GM12878 (cell line): ENCODE measurements around the gene SBF2. TPM values are rescaled to one million over a fixed set of nuclear protein-coding genes. Genes with fewer than 3 reads are reported as not detected.

Experiments
- ATAC-seq: fragments of 200-7000 bp; cut with Tn5 transposase; 3 replicates; pipeline ENCODE4 v1.9.1; 2020; ENCODE audit warnings: mild to moderate bottlenecking, moderate library complexity
- BruUV-seq: library from RNA; stranded (reverse); fragments of 400-500 nt; replicated peaks from 2 replicates; lab custom pipeline; 2021; lab: Mats Ljungman, UMichigan
- CTCF ChIA-PET: fragments of 300-600 bp; sonication (Branson Sonifier 250); formaldehyde crosslinking; extraction: SDS; loops from one replicate; lab custom pipeline; 2021; ENCODE audit warnings: inconsistent platforms; lab: Yijun Ruan, JAX
- POLR2A ChIA-PET: fragments of 350-600 bp; formaldehyde crosslinking; extraction: SDS; loops from one replicate; lab custom pipeline; 2021; ENCODE audit warnings: inconsistent platforms; lab: Charles Lee
- RAD21 ChIA-PET: fragments of 300-600 bp; sonication (Branson Sonifier 250); formaldehyde crosslinking; loops from one replicate; lab custom pipeline; 2023; ENCODE audit warnings: antibody characterized with exemption; ENCODE audit not compliant: unreplicated experiment; lab: Charles Lee
- SMC1A ChIA-PET: fragments of 300-600 bp; sonication (Branson Sonifier 250); formaldehyde crosslinking; loops from one replicate; lab custom pipeline; 2023; ENCODE audit not compliant: unreplicated experiment, uncharacterized antibody; lab: Charles Lee
- DNase-seq: peaks from one replicate; pipeline ENCODE4 v3.0.0-alpha.2; 2011; ENCODE audit warnings: low read depth, low spot score
- FAIRE-seq: peaks from 3 replicates; lab custom pipeline; 2011; peaks lifted over from hg19 to GRCh38; lab: Jason Lieb, UNC
- H2AFZ ChIP-seq: 2 replicates; pipeline ENCODE4 v1.6.0; 2011; ENCODE audit warnings: low read depth, low read length, control low read depth; ENCODE audit not compliant: control insufficient read depth
- H3K27ac ChIP-seq: 2 replicates; pipeline ENCODE4 v1.5.1; 2011; ENCODE audit warnings: control low read depth; ENCODE audit not compliant: control insufficient read depth, insufficient read depth
- H3K27me3 ChIP-seq, 2 experiments: replicated peaks in 1 of 2; 2 replicates each; pipeline versions ENCODE4 v1.6.0 to v1.6.1; 2011; ENCODE audit warnings: low read length in 1 of 2; ENCODE audit not compliant: control insufficient read depth in 2 of 2, insufficient read depth in 2 of 2
- H3K36me3 ChIP-seq, 2 experiments: 2 replicates each; pipeline ENCODE4 v1.5.1; 2011; ENCODE audit warnings: low read length in 1 of 2; ENCODE audit not compliant: control insufficient read depth in 2 of 2, insufficient read depth in 2 of 2
- H3K4me1 ChIP-seq: 2 replicates; pipeline ENCODE4 v1.6.1; 2011; ENCODE audit warnings: mild to moderate bottlenecking, low read length, moderate library complexity, mixed read lengths; ENCODE audit not compliant: control insufficient read depth, insufficient read depth
- H3K4me2 ChIP-seq: 2 replicates; pipeline ENCODE4 v1.6.0; 2011; ENCODE audit warnings: control low read depth; ENCODE audit not compliant: control insufficient read depth, insufficient read depth
- H3K4me3 ChIP-seq: fragments of 200-600 bp; sonication (generic); 2 replicates; pipeline ENCODE4 v1.5.1; 2016
- H3K79me2 ChIP-seq: 2 replicates; pipeline ENCODE4 v1.6.0; 2011; ENCODE audit warnings: low read length; ENCODE audit not compliant: control insufficient read depth, insufficient read depth
- H3K9ac ChIP-seq: 2 replicates; pipeline ENCODE4 v1.8.0; 2011; ENCODE audit warnings: low read length, control low read depth, mixed read lengths; ENCODE audit not compliant: control insufficient read depth, insufficient read depth
- H3K9me3 ChIP-seq: replicated peaks from 3 replicates; pipeline ENCODE4 v1.5.1; 2011; ENCODE audit warnings: mild to moderate bottlenecking, low read length; ENCODE audit not compliant: control insufficient read depth, insufficient read depth
- H4K20me1 ChIP-seq: 2 replicates; pipeline ENCODE4 v1.6.0; 2011; ENCODE audit not compliant: control insufficient read depth, insufficient read depth
- CHD1 ChIP-seq: IDR thresholded peaks from 2 replicates; pipeline ENCODE4 v1.6.1; 2012; ENCODE audit warnings: low read depth, low read length, improper control_type of control experiment
- CREM ChIP-seq: IDR thresholded peaks from 2 replicates; pipeline ENCODE4 v1.6.1; 2014; ENCODE audit warnings: antibody characterized with exemption, low read depth
- ETV6 ChIP-seq, 2 experiments: fragments of 450-650 bp in 1 of 2; IDR thresholded peaks in 1 of 2; conservative IDR thresholded peaks in 1 of 2; 2 replicates each; pipeline ENCODE4 v1.6.1; 2014; ENCODE audit warnings: antibody characterized with exemption in 1 of 2, borderline replicate concordance in 1 of 2, low read depth in 1 of 2, mild to moderate bottlenecking in 1 of 2, moderate library complexity in 1 of 2
- EZH2 ChIP-seq: IDR thresholded peaks from 2 replicates; pipeline ENCODE4 v1.6.1; 2012; ENCODE audit warnings: low read depth, mild to moderate bottlenecking, control low read depth, inconsistent platforms, low read length, borderline replicate concordance; ENCODE audit not compliant: control insufficient read depth
- NBN ChIP-seq: fragments of 450-650 bp; IDR thresholded peaks from 2 replicates; pipeline ENCODE4 v1.6.1; 2016
- NKRF ChIP-seq: fragments of 450-650 bp; conservative IDR thresholded peaks from 2 replicates; pipeline ENCODE4 v1.6.1; 2017; ENCODE audit warnings: mild to moderate bottlenecking, moderate library complexity
- PRDM15 ChIP-seq: fragments of 450-650 bp; formaldehyde crosslinking; IDR thresholded peaks from 2 replicates; pipeline ENCODE4 v1.4.0; 2020; ENCODE audit warnings: mild to moderate bottlenecking, moderate library complexity
- SIX5 ChIP-seq: IDR thresholded peaks from 2 replicates; pipeline ENCODE4 v1.6.1; 2011; ENCODE audit warnings: mild to moderate bottlenecking, low read depth, low read length, moderate library complexity; ENCODE audit not compliant: severe bottlenecking
- ZBTB40 ChIP-seq: fragments of 450-650 bp; IDR thresholded peaks from 2 replicates; pipeline ENCODE4 v1.6.1; 2016; ENCODE audit warnings: mild to moderate bottlenecking, moderate library complexity, borderline replicate concordance
- ZZZ3 ChIP-seq: IDR thresholded peaks from 2 replicates; pipeline ENCODE4 v1.6.1; 2011; ENCODE audit warnings: low read depth; ENCODE audit not compliant: control insufficient read depth, insufficient read length
- WGBS: methylation state at CpG from one replicate; pipeline ENCODE4 v1.1.6; 2016; ENCODE audit warnings: low lambda C conversion rate; ENCODE audit not compliant: insufficient replicate concordance, insufficient coverage; ENCODE audit errors: missing lambda C conversion rate; 5-methylcytosine and 5-hydroxymethylcytosine counted together
- in situ Hi-C: fragments of 300-500 bp; cut with MboI; formaldehyde crosslinking; loops from 9 replicates; pipeline ENCODE4 v1.14.3; 2018; ENCODE audit warnings: mixed read lengths
- intact Hi-C: fragments of 100-400 bp; cut with micrococcal nuclease; formaldehyde crosslinking; loops from one replicate; pipeline ENCODE4 v1.14.2; 2022; ENCODE audit not compliant: unreplicated experiment
- polyA plus RNA-seq, 11 experiments: library from polyadenylated mRNA; depleted of rRNA in 4 of 11; unstranded in 6 of 11; stranded (reverse) in 5 of 11; fragments of >200 nt; fragmentation: Nextera tagmentation in 4 of 11; fragmentation: Illumina TruSeq in 1 of 11; extraction: Ambion mirVana in 4 of 11; extraction: Trizol in 1 of 11; gene quantifications; 1 replicate in 1 of 11; 2 replicates in 10 of 11; pipeline versions ENCODE4 v1.2.1 to v1.2.3, GENCODE V29; 2011 to 2016; ENCODE audit warnings: inconsistent platforms in 2 of 11, missing spikeins in 2 of 11, low read depth in 1 of 11
- total RNA-seq, 4 experiments: library from RNA; depleted of rRNA in 3 of 4; stranded (reverse); fragments of >200 nt in 3 of 4; fragmentation: Illumina TruSeq in 1 of 4; extraction: Trizol in 1 of 4; gene quantifications; 2 replicates each; pipeline versions ENCODE4 v1.2.1 to v1.2.3, GENCODE V29; 2013 to 2021

Gene SBF2
- total and polyA plus RNA-seq, 10 of the 15 experiments (the other 5 are each of a cell fraction or from before 2014, with no cell fraction given): 0.24 to 2.3 (median 1.1) TPM

GRCh38 chr11:10236840-10237239 is 57.2 kb downstream of the SBF2 start (continued):
- TF ChIP-seq ZBTB40 (no peak), PRDM15 (CRISPR knock-in tag) (no peak), SIX5 (no peak)

GRCh38 chr11:10233581-10233980 is 60.4 kb downstream of the SBF2 start:
- H3K9ac ChIP-seq: no peak overlapping the region
- POLR2A ChIA-PET: interaction anchor here (0.7 kb wide), 2 partner anchors 1293 to 1738 kb away, joined by 3 to 5 read pairs; no protein-coding TSS in a partner anchor
- WGBS: 43% methylated on average over 2 of the region's 2 CpGs
- H2AFZ ChIP-seq: no peak overlapping the region
- no peaks in the 10 kb centered on the region for H3K79me2 ChIP-seq
- H3K4me3 ChIP-seq: no peak overlapping the region
- TF ChIP-seq ZZZ3 (no peak), CHD1 (no peak), ETV6 (conservative IDR thresholded peaks at IDR 0.05 in 1 of 2, IDR thresholded peaks at IDR 0.05 in 1 of 2; ENCODE audit: borderline replicate concordance in 1 of 2, low read depth in 1 of 2) (no peak), NBN (no peak), CREM (no peak), NKRF (no peak), EZH2 (no peak)
- TF ChIP-seq, all 136 proteins: peak for 0
- no peak for ATAC-seq
- Histone ChIP-seq H3K36me3 (no peaks in the 10 kb centered on the region), H3K27me3 (no peaks in the 10 kb centered on the region), H3K9me3 (no peaks in the 10 kb centered on the region; the same call in 2 of the 3 replicates), H4K20me1 (no peaks in the 10 kb centered on the region), H3K27ac (no peak overlapping the region), H3K4me2 (no peak overlapping the region), H3K4me1 (no peaks in the 10 kb centered on the region)
- intact Hi-C loops (no loop called here), in situ Hi-C loops (no loop called here)
- FAIRE-seq: no peak
- ChIA-PET RAD21 (no interaction called here), CTCF (interaction anchor here (0.6 to 1.7 kb wide), 2 partner anchors 24 to 26 kb away, joined by 3 to 5 read pairs; no protein-coding TSS in a partner anchor), SMC1A (no interaction called here)
- no TSS peak for BruUV-seq
- DNase-seq: no peak
